ENCODE data around the gene OIT3.

The OIT3 gene

DNA sequence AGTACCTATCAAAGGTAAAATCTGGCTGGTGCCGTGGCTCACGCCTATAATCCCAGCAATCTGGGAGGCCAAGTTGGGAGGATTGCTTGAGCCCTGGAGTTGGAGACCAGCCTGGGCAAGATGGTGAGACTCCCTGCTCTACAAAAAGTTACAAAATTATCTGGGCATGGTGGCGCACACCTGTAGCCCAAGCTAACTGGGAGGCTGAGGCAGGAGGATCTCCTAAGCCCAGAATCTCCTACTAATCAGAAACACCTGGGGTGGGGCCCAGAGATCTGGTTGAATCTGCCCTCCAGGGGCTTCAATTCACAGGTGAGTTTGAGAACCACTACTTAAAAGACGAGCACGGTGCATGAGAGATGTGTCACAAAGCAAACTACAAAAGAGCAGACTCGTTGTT, 58.6 kb downstream of the OIT3 start:
- DNase-seq (ENCODE audit: low read depth): no peak

DNA sequence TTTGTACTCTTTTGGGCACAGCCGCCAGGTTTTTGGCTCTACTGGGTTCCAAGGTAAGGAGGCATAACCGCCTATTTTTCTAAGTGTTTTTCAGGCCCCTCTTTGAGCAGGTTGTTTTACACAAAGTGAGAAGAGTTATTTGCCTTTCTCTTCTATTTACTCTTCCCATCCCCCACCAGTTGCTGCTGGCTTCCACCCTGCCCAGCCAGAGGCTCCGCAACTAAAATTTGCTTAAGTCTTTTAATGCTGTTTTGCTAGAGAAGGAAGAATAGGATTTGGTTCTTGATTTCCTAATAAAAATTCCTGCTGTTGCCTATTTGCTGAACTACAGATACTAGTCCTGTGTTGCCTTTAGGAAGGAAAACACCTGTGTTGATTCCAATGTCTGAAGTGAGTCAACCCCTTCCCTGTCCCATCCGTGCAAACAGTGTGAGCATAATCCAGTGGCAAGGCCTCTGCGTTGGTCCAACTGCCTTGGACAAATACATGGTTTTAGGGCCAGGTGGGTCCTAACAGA, 59.2 kb downstream of the OIT3 start:
- no peak for DNase-seq (ENCODE audit: low read depth)

GRCh38 chr10:72953687-72954086, 60.1 kb downstream of the OIT3 start:
- no peak for DNase-seq (ENCODE audit: low read depth)

DNA sequence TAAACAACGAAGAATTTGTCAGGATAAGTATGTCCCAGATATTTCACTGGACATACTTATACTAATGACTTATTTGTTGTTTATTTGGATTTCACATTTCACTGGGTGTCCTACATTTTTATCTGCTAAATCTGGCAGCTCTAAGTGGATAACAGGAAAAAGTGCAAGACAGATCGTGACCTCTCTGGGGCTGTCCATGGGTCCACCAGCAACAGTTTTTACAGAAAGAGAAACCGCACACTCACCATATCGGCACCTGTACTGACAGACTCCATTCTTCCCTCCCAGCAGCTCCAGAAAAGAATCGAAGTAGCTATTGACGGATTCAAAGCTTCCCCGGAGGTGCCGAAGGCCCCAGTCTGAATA, 60.7 kb downstream of the OIT3 start:
- no peak for DNase-seq (ENCODE audit: low read depth)

GRCh38 chr10:72954596-72955554, 61.3 kb downstream of the OIT3 start, which contains the start of gene PLA2G12B:
Gene PLA2G12B, minus strand, starts transcription at chr10:72954806. Its CDS starts 121 bp downstream, at chr10:72954685.
- DNase-seq (ENCODE audit: low read depth): no peak

GRCh38 chr10:72956001-72956400, 62.5 kb downstream of the OIT3 start:
- no peak for DNase-seq (ENCODE audit: low read depth)

DNA sequence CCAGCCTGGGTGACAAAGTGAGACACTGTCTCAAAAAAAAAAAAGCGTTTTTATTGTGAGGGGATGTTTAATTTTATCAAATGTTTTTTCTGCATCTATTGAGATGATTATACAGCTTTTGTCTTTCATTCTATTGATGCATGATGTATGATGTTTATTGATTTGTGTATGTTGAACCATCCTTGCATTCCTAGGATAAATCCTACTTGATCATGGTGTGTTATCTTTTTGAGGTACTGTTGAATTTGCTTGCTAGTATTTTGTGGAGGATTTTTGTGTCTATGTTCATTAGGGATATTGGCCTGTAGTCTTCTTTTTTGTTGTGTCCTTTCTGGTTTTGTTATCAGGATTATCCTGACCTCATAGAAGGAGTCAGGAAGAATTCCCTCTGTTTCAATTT, 83.3 kb downstream of the OIT3 start:
- DNase-seq (ENCODE audit: low read depth): no peak

DNA sequence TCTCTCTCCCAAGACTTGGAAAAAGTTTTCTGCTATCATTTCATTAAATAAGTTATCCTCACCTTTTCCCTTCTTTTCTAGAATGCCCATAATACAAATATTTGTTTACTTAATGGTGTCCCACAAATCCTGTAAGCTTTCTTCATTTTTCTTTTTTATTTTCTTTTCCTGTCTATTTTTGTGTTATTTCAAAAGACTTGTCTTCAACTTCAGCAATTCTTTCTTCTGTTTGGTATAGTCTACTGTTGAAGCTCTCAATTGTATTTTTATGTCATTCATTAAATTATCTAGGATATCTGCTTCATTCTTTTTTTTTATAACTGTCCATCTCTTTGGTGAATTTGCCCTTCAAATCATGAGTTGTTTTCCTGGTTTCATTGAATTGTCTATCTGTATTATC, 86.2 kb downstream of the OIT3 start:
- DNase-seq (ENCODE audit: low read depth): no peak

GRCh38 chr10:72980348-72980747, 86.8 kb downstream of the OIT3 start:
- no peak for DNase-seq (ENCODE audit: low read depth)

DNA sequence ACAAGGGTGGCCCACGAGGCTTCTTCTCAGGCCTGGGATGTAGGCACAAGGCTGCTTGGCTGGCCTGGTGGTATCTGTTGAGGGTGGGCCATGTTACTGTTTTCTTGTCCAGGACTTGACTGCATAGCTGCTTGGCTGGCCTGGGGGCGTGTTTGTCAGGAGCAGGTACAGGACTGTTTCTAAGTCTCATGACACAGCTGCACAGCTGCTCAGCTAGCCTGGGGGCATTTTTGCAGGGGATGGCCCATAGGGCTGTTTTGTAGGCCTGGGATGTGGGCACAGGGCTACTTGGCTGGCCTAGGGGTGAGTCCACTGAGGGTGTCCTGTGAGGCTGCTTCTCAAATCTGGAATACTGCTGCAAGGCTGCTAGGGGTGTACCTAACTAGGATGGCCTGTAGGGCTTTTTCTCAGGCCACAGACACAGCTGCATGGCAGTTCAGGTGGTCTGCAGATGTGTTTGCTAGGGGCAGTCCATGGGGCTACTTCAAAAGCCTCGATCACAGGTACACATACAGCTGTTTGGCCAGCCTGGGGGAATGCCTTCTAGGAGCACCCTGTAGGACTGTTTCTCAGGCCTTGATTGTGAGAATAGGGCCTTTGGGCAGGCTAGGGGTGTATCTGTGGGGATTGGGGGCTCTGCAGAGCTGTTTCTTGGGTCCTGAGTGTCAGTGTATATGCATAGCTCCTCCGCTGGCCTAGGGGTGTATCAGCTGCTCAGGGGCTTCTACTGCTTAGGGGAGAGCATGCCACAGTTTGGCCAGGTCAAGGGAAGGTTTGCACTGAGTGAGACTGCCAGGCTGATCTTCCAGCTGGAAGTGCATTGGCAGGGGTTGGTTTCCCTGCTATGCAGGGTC, 87.7 kb downstream of the OIT3 start:
- no peak for DNase-seq (ENCODE audit: low read depth)

DNA sequence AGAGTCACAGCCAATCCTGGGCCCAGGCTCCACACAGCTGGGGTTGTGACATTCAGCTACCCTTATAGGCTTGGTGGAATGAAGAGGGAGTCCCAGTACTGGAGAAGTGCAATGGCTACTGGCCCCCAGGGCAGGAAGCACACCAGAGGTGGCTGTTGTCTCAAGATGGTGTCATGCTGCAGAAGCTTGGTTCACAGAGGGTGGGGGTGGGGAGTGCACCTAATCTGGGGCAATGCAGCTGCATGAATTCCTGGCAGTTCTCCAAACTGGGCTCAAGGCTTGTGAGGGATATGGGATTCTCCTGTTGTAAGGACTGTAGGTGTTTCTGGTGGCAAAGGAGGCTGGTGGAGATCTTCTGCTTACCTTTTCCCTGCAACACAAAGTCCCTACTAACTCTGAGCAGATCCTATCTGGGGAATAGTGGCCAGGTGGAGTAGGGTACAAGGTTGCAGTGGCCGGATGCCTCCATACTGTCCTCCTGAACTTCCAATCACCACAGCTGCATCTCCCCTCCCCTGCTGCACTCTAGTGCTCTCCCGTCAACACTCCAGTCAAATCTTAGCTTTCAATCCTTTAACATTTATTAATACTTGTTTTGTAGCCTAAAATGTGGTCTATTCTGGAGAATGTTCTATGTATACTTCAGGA, 88.5 kb downstream of the OIT3 start:
- no peak for DNase-seq (ENCODE audit: low read depth)
